Measurements from ENCODE around the gene PTN. TPM values are rescaled to one million over a fixed set of nuclear protein-coding genes. Genes with fewer than 3 reads are reported as not detected.

PTN gene
- polyA plus RNA-seq, 2 of the 4 experiments (the other 2 are of a cell fraction): not detected

GRCh38 chr7:137373507-137373906 lies 30.0 kb upstream of the PTN start:
- no peak overlapping the region for H3K4me3 ChIP-seq
- no peaks in the 10 kb centered on the region for H3K4me1 ChIP-seq
- FAIRE-seq: no peak
- ChIA-PET CTCF (interaction anchor here (1.0 kb wide), 1 partner anchor 10 kb away, joined by 3 read pairs; no protein-coding TSS in a partner anchor), POLR2A (no interaction called here)
- no peaks in the 10 kb centered on the region for H3K9me3 ChIP-seq
- no peak overlapping the region for H3K27ac ChIP-seq
- no peak for TF ChIP-seq POLR2AphosphoS2 (conservative IDR thresholded peaks at IDR 0.05; ENCODE audit: low read length)
- no peak for TF ChIP-seq RAD21 (conservative IDR thresholded peaks at IDR 0.05 in 1 of 2, IDR thresholded peaks at IDR 0.05 in 1 of 2)
- no peak for TF ChIP-seq PHF8 (IDR thresholded peaks at IDR 0.05; ENCODE audit: borderline replicate concordance, low read depth)
- TF ChIP-seq SMC3 (IDR thresholded peaks at IDR 0.05): no peak
- no peak for TF ChIP-seq JUN (IDR thresholded peaks at IDR 0.05)
- no peak for TF ChIP-seq GATA3 (IDR thresholded peaks at IDR 0.05; ENCODE audit: borderline replicate concordance)
- TF ChIP-seq TP53 (CRISPR knock-in tag; IDR thresholded peaks at IDR 0.05): no peak
- no peak for TF ChIP-seq ATOH8 (CRISPR knock-in tag; IDR thresholded peaks at IDR 0.05; ENCODE audit: low read depth)
- TF ChIP-seq HOXB5 (CRISPR knock-in tag; IDR thresholded peaks at IDR 0.05): no peak
- TF ChIP-seq ZNF302 (CRISPR knock-in tag; IDR thresholded peaks at IDR 0.05): no peak
- no peak for TF ChIP-seq EHF (CRISPR knock-in tag; IDR thresholded peaks at IDR 0.05)
- TF ChIP-seq MAFK (IDR thresholded peaks at IDR 0.05; ENCODE audit: partially characterized antibody): no peak
- TF ChIP-seq MAZ (IDR thresholded peaks at IDR 0.05; ENCODE audit: borderline replicate concordance, low read depth, low read length): no peak
- TF ChIP-seq CTCF (IDR thresholded peaks at IDR 0.05): no peak
- TF ChIP-seq CHD4 (IDR thresholded peaks at IDR 0.05; ENCODE audit: borderline replicate concordance): no peak
- no peak for TF ChIP-seq CBX8 (IDR thresholded peaks at IDR 0.05)
- no peak for TF ChIP-seq FOSB (CRISPR knock-in tag; IDR thresholded peaks at IDR 0.05)
- ATAC-seq: no peak
- no peak overlapping the region for H3K4me2 ChIP-seq
- WGBS (ENCODE audit: missing lambda C conversion rate): 3% methylated on average over 2 of the region's 2 CpGs
- DNase-seq (ENCODE audit: low read depth in 1 of 2, low spot score in 1 of 2): no peak

- DNase-seq (ENCODE audit: low read depth in 1 of 2, low spot score in 1 of 2) (no peak), ATAC-seq (no peak), FAIRE-seq (no peak)
- 0% methylated on average over 2 of the region's 2 CpGs for WGBS (ENCODE audit: missing lambda C conversion rate)
- H3K27ac ChIP-seq: no peak overlapping the region
- ChIA-PET CTCF (interaction anchor here (0.6 kb wide), 1 partner anchor 277 kb away, joined by 3 read pairs; no protein-coding TSS in a partner anchor), POLR2A (no interaction called here)
- H3K4me1 ChIP-seq: no peaks in the 10 kb centered on the region
- TF ChIP-seq ZFP36 (IDR thresholded peaks at IDR 0.05; ENCODE audit: borderline replicate concordance, partially characterized antibody): no peak
- no peak for TF ChIP-seq BHLHE40 (IDR thresholded peaks at IDR 0.05; ENCODE audit: low read depth, low read length)
- TF ChIP-seq HOXB13 (CRISPR knock-in tag; IDR thresholded peaks at IDR 0.05; ENCODE audit: low read depth): no peak
- no peak for TF ChIP-seq JUNB (IDR thresholded peaks at IDR 0.05)
- no peak for TF ChIP-seq RFX5 (IDR thresholded peaks at IDR 0.05)
- H3K4me2 ChIP-seq: no peak overlapping the region
- H3K4me3 ChIP-seq: no peak overlapping the region
- H3K9me3 ChIP-seq: no peaks in the 10 kb centered on the region
Observed at GRCh38 chr7:137371616-137372015, 28.1 kb upstream of the PTN start.

GRCh38 chr7:137366995-137367394 lies 23.5 kb upstream of the PTN start:
- Histone ChIP-seq H3K27ac (no peak overlapping the region), H3K9me3 (no peaks in the 10 kb centered on the region), H3K4me2 (no peak overlapping the region), H3K4me1 (no peaks in the 10 kb centered on the region), H3K4me3 (no peak overlapping the region)
- TF ChIP-seq JUN (IDR thresholded peaks at IDR 0.05) (no peak), CHD2 (IDR thresholded peaks at IDR 0.05; ENCODE audit: low read length, partially characterized antibody) (no peak), MAFK (IDR thresholded peaks at IDR 0.05; ENCODE audit: partially characterized antibody) (no peak), HMGXB4 (CRISPR knock-in tag; IDR thresholded peaks at IDR 0.05; ENCODE audit: borderline replicate concordance) (no peak), POLR2AphosphoS2 (conservative IDR thresholded peaks at IDR 0.05; ENCODE audit: low read length) (no peak), HDAC2 (IDR thresholded peaks at IDR 0.05) (no peak), SMC3 (IDR thresholded peaks at IDR 0.05) (no peak), CBX2 (IDR thresholded peaks at IDR 0.05; ENCODE audit: borderline replicate concordance, low read depth) (no peak), HOXA7 (CRISPR knock-in tag; IDR thresholded peaks at IDR 0.05) (no peak), ESRRA (IDR thresholded peaks at IDR 0.05; ENCODE audit: borderline replicate concordance, low read length) (no peak), NR3C1 (IDR thresholded peaks at IDR 0.05) (no peak)
- no peak for DNase-seq (ENCODE audit: low read depth in 1 of 2, low spot score in 1 of 2)
- no peak for FAIRE-seq
- ChIA-PET CTCF (no interaction called here), POLR2A (no interaction called here)
- WGBS (ENCODE audit: missing lambda C conversion rate): 9% methylated on average over 5 of the region's 5 CpGs
- no peak for ATAC-seq
